ENCODE results near the gene TSPAN4.

Gene TSPAN4, protein sequence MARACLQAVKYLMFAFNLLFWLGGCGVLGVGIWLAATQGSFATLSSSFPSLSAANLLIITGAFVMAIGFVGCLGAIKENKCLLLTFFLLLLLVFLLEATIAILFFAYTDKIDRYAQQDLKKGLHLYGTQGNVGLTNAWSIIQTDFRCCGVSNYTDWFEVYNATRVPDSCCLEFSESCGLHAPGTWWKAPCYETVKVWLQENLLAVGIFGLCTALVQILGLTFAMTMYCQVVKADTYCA

DNA sequence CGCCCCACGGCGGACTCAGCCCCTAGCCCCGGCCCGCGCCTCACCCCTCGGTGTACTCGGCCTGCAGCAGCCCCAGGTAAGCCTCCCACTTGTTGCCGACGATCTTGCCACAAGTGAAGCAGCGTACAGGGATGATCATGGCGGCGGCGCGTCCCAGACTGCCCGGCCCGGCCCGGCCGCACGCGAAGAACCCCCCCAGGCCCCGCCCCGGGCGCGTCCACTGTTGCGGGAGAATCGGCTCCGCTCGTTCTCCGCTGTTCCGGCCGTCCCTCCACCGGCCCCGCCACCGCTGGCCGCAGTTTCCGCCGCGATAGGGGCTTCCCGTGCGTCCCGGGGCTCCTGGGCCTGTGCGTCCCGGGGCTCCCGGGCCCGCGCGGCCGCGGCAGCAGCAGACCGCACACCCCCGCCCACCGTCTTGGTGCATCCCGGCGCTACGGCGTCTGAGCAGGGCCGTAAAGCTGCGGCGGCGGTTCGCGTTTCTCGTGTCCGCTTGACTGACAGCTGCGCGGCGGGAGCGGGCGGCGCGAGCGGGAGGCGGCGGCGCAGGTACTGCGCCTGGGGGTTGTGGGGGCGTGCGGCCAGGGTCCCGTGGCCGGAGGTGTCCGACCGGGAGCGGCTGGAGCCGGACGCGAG, at the start of gene TSPAN4, which contains the start of gene POLR2L:
Gene TSPAN4, plus strand, starts transcription at position 483 of the 633 bp plus-strand sequence. CDS start 7,453 bp downstream, outside the sequence.
Gene POLR2L, minus strand, starts transcription at position 160 of the 633 bp plus-strand sequence. Its CDS starts 21 bp downstream, at position 139.
- CTCF ChIA-PET = interaction anchor here (0.8 to 1.7 kb wide), 6 partner anchors 12 to 210 kb away, joined by 3 to 7 read pairs (median 3); partner anchors contain the start of gene PNPLA2
- POLR2A ChIA-PET = interaction anchor here (1.0 to 1.5 kb wide), 3 partner anchors 10 to 23 kb away, joined by 5 to 7 read pairs (median 5); partner anchors contain the start of genes CD151 and PNPLA2
- DNase-seq (ENCODE audit: extremely low spot score) = peak; percentile 94
- TF ChIP-seq, protein P1, sequence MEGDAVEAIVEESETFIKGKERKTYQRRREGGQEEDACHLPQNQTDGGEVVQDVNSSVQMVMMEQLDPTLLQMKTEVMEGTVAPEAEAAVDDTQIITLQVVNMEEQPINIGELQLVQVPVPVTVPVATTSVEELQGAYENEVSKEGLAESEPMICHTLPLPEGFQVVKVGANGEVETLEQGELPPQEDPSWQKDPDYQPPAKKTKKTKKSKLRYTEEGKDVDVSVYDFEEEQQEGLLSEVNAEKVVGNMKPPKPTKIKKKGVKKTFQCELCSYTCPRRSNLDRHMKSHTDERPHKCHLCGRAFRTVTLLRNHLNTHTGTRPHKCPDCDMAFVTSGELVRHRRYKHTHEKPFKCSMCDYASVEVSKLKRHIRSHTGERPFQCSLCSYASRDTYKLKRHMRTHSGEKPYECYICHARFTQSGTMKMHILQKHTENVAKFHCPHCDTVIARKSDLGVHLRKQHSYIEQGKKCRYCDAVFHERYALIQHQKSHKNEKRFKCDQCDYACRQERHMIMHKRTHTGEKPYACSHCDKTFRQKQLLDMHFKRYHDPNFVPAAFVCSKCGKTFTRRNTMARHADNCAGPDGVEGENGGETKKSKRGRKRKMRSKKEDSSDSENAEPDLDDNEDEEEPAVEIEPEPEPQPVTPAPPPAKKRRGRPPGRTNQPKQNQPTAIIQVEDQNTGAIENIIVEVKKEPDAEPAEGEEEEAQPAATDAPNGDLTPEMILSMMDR (IDR thresholded peaks at IDR 0.05; ENCODE audit: control extremely low read depth, extremely low read depth, low read depth, missing control alignments) = no peak

DNA sequence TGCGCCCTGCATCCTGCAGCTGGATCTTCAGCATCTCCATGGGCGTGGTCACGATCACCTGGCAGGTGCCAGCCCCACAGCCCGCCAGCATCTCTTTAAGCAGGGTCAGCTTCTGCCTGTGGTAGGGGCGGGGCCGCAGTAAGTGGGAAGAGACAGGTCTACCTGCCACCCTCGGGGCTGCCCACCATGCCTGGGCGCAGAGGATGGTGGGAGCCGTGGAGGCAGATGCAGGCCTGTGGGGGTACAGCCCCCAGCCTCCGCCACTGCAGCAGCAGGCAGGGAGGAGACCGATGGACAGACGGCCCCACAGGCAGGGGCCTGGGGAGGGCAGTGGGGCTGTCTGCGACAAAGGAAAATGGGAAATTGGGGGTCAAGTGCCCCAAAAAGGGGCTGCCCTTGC, 49.8 kb upstream of the TSPAN4 start:
- no peak for DNase-seq (ENCODE audit: extremely low spot score)
- ChIA-PET CTCF (no interaction called here), POLR2A (no interaction called here)
- TF ChIP-seq, protein P1 (IDR thresholded peaks at IDR 0.05; ENCODE audit: control extremely low read depth, extremely low read depth, low read depth, missing control alignments) = no peak

DNA sequence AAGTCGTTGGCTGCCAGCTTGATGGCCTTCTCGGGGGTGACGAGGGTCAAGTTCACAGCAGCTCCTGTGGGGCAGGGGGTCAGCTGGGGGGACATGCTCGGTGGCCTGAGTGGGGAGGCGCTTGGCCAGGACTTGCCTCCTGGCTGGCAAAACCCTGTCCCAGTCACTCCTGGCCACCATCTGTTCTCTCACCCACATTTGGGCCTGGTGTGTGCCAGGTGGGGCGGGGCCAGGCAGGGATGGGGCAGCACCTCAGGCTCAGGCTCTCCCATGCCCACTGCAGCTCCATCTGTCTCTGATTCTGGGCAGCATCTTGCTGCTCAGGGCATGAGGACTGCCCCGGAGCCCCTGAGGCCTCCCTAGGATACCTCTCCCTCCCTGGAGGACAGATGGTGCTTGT, 49.1 kb upstream of the TSPAN4 start:
- TF ChIP-seq, protein P1 (IDR thresholded peaks at IDR 0.05; ENCODE audit: control extremely low read depth, extremely low read depth, low read depth, missing control alignments) = no peak
- ChIA-PET CTCF (no interaction called here), POLR2A (no interaction called here)
- no peak for DNase-seq (ENCODE audit: extremely low spot score)

DNA sequence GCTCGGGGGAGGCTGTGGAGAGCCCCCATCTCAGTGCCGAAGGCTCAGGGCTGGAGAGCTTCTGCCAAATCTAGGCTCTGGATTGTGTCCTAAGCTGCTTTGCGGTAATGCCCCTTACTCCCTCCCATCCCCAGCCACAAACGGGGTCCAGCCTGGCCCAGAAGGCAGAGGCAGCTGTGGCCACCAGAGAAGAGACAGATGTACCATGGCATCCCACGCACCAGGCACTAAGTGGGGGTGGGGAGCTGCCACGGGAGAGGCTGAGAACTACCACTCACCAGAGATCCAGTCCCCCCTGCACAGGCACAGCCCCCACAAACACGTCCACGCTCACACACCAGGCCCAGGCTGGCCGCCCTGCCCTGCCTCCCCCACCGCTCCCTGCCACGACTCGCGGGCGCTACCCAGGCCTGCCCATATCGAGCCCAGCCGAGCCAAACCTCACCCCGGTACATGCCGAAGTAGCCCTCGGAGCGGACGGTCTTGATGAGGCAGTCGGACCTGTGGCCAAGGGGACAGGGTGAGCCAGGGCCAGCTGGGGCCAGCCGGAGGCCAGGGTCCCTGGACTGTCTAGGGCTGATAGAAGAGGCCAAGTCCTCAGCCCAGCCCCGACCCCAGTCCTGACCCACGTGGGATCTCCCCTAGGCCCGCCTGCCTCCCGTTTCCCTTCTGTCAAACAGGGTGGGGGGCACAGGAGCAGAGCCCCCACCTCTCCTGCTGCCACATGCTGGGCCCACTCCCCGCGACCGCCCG, 48.5 kb upstream of the TSPAN4 start:
- no peak for DNase-seq (ENCODE audit: extremely low spot score)
- POLR2A ChIA-PET = no interaction called here
- TF ChIP-seq, protein P1 (IDR thresholded peaks at IDR 0.05; ENCODE audit: control extremely low read depth, extremely low read depth, low read depth, missing control alignments) = no peak
- CTCF ChIA-PET = no interaction called here

DNA sequence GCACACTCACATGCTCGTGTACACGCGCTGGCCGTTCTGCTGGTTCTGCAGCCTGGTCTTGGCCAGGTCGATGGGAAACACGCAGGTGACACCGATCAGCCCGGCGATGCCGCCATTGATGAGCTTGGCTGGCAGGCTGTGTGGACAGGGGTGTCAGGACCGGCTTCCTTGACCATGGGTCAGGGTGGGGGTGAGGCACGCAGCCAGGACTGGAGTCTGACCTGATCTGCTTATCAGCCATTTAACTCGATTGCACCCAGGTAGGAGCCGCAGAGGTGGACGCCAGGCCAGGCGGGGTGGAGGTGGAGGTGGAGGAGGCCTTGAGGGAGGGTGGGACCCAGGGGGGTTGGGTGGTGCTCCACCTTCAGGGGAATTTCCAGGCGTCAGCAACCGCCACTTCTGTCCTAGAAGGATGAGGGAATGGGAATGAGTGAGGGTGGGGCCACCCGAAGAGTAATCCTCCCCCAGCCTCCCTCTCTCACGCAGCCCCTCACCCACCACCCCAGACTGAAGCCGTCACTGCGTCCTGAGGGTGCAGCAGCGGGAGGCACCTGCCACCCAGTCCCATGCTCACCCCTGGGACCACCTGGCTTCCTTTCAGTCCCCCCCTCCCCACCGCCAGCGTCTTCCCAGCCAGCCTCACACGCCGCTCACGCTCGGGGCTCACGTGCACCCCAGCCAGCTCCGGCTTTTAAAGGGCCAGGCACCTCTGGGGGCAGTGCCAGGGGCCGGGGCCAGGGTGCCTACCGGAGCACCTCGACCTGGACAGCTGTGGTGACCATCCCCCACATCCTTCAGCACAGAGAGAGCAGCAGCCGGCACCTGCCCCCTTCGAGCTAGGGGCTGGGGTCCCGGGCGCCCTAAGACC, 47.7 kb upstream of the TSPAN4 start:
- TF ChIP-seq, protein P1 (IDR thresholded peaks at IDR 0.05; ENCODE audit: control extremely low read depth, extremely low read depth, low read depth, missing control alignments) = no peak
- DNase-seq (ENCODE audit: extremely low spot score) = no peak
- ChIA-PET CTCF (interaction anchor here (1.0 to 2.4 kb wide), 5 partner anchors 11 to 276 kb away, joined by 3 to 12 read pairs (median 3); partner anchors contain the start of gene RPLP2), POLR2A (interaction anchor here (0.5 to 0.8 kb wide), 2 partner anchors 24 to 99 kb away, joined by 3 to 4 read pairs; partner anchors contain the start of gene TMEM80)

Data from GM10248 (cell line).